HL-60 (cell line): ENCODE results near the gene CDHR3.
"Not testable (repeated sequence)": the region's sequence is repeated elsewhere in the genome, so short reads cannot be mapped to it uniquely, and the experiment has no call there.

Experiments
- DNase-seq, 2 experiments: peaks; one replicate each; pipeline ENCODE4 v3.0.0-alpha.2; 2010 to 2020; ENCODE audit warnings: low read depth in 1 of 2, low spot score in 1 of 2
- H3K27ac ChIP-seq: fragments of 250-450 bp; sonication (Bioruptor Pico); replicated peaks from 2 replicates; pipeline ENCODE4 v1.5.1; 2020; ENCODE audit warnings: mild to moderate bottlenecking, moderate library complexity
- H3K27me3 ChIP-seq: fragments of 250-450 bp; sonication (Bioruptor Pico); 2 replicates; pipeline ENCODE4 v1.5.1; 2021; ENCODE audit warnings: mild to moderate bottlenecking, moderate library complexity; ENCODE audit not compliant: insufficient read depth, poor library complexity, severe bottlenecking
- H3K4me3 ChIP-seq: replicated peaks from 2 replicates; pipeline ENCODE4 v1.5.1; 2011; ENCODE audit warnings: mild to moderate bottlenecking, control low read depth, low read length; ENCODE audit not compliant: insufficient read depth
- CTCF ChIP-seq: IDR thresholded peaks from one replicate; pipeline ENCODE4 v1.5.1; 2011; ENCODE audit warnings: low read length, control low read depth, inconsistent platforms; ENCODE audit not compliant: insufficient read depth
- GABPA ChIP-seq: IDR thresholded peaks from 2 replicates; pipeline ENCODE4 v1.6.1; 2012; ENCODE audit warnings: low read depth
- POLR2AphosphoS5 ChIP-seq: IDR thresholded peaks from 2 replicates; pipeline ENCODE4 v1.6.1; 2012; ENCODE audit warnings: low read depth
- REST ChIP-seq: IDR thresholded peaks from 2 replicates; pipeline ENCODE4 v1.6.1; 2012; ENCODE audit warnings: low read depth; ENCODE audit not compliant: insufficient replicate concordance
- SPI1 ChIP-seq: IDR thresholded peaks from 2 replicates; pipeline ENCODE4 v1.6.1; 2012; ENCODE audit warnings: low read depth, mild to moderate bottlenecking, borderline replicate concordance

Gene CDHR3

GRCh38 chr7:105952917-105953595 lies 10.0 kb upstream of the CDHR3 start:
- no peak for DNase-seq
- Histone ChIP-seq H3K4me3 (no peak overlapping the region), H3K27me3 (no peaks in the 10 kb centered on the region), H3K27ac (no peak overlapping the region)
- TF ChIP-seq CTCF, result no peak
- no peak for TF ChIP-seq GABPA
- no peak for TF ChIP-seq SPI1
- TF ChIP-seq REST, result no peak
- TF ChIP-seq POLR2AphosphoS5, result no peak

- DNase-seq, result no peak
- Histone ChIP-seq H3K4me3 (no peak overlapping the region), H3K27ac (no peak overlapping the region), H3K27me3 (no peaks in the 10 kb centered on the region)
- TF ChIP-seq SPI1, result no peak
- TF ChIP-seq POLR2AphosphoS5, result no peak
- no peak for TF ChIP-seq REST
- no peak for TF ChIP-seq CTCF
- TF ChIP-seq GABPA, result no peak
Measured at GRCh38 chr7:105954711-105955110, 8.4 kb upstream of the CDHR3 start.

GRCh38 chr7:105955651-105956466 lies 7.2 kb upstream of the CDHR3 start:
- DNase-seq, H3K4me3 ChIP-seq: not testable (repeated sequence)

GRCh38 chr7:105958012-105958411 lies 5.1 kb upstream of the CDHR3 start:
- Histone ChIP-seq H3K27me3 (no peaks in the 10 kb centered on the region), H3K4me3 (no peak overlapping the region), H3K27ac (no peak overlapping the region)
- TF ChIP-seq GABPA (no peak), CTCF (no peak), REST (no peak), SPI1 (no peak), POLR2AphosphoS5 (no peak)
- DNase-seq, result no peak

More at GRCh38 chr7:105955651-105956466, 7.2 kb upstream of the CDHR3 start:
- H3K27me3 ChIP-seq, H3K27ac ChIP-seq: not testable (repeated sequence)
